GM21786 (cell line): ENCODE data around the gene VDAC1.

Experiments used
- ATAC-seq: cut with Tn5 transposase; IDR thresholded peaks from one replicate; pipeline ENCODE4 v1.9.1; 2021; ENCODE audit not compliant: unreplicated experiment

The VDAC1 gene

GRCh38 chr5:133927300-133928180, 77.2 kb downstream of the VDAC1 start:
- ATAC-seq: no peak

GRCh38 chr5:133926489-133927299, 78.1 kb downstream of the VDAC1 start:
- no peak for ATAC-seq

GRCh38 chr5:133925866-133926488, 78.8 kb downstream of the VDAC1 start:
- ATAC-seq: no peak

GRCh38 chr5:133925269-133925668, 79.5 kb downstream of the VDAC1 start:
- ATAC-seq: no peak

GRCh38 chr5:133924221-133924920, 80.4 kb downstream of the VDAC1 start:
- no peak for ATAC-seq

GRCh38 chr5:133921979-133922378, 82.8 kb downstream of the VDAC1 start:
- ATAC-seq: no peak
